Neural cell (in vitro differentiated cells): ENCODE measurements around the gene TSPAN18.

Experiments used
- EZH2 ChIP-seq: fragments of 200-600, 300-800 bp; shearing (Covaris generic), sonication (generic); IDR thresholded peaks from 2 replicates; pipeline ENCODE4 v1.6.1; 2014; ENCODE audit warnings: antibody characterized with exemption, low read length, borderline replicate concordance, mild to moderate bottlenecking; ENCODE audit not compliant: insufficient read depth, poor library complexity, severe bottlenecking
- RAD21 ChIP-seq: fragments of 450-650 bp; conservative IDR thresholded peaks from 2 replicates; pipeline ENCODE4 v1.6.1; 2014; ENCODE audit warnings: antibody characterized with exemption, mild to moderate bottlenecking, moderate library complexity
- TAF1 ChIP-seq: IDR thresholded peaks from 2 replicates; pipeline ENCODE4 v1.6.1; 2012; ENCODE audit warnings: low read depth
- TF ChIP-seq, protein P1 (sequence below): fragments of 450-650 bp; IDR thresholded peaks from 2 replicates; pipeline ENCODE4 v1.5.1; 2014; ENCODE audit warnings: antibody characterized with exemption, mild to moderate bottlenecking, moderate library complexity; ENCODE audit not compliant: poor library complexity, severe bottlenecking

DNA sequence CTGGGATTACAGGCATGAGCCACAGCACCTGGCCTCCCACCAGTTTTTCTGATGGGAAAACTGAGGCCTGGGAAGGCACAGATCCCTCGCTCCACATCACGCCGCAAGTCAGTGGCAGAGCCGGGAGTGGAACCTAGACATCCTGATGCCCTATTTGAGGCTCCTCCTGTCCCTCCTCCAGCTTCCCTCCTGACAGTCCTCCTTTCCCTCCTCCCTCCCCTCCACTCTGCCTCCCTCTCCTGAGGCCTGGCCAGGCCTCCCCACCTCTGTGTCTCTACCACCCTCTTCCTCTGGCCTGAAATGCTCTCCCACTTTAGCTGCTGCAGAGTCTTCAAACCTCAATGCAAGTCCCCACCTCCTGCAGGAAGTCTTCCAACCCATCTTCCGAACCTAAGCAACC lies 237.2 kb downstream of the TSPAN18 start:
- no peak for TF ChIP-seq EZH2
- TF ChIP-seq, protein P1, sequence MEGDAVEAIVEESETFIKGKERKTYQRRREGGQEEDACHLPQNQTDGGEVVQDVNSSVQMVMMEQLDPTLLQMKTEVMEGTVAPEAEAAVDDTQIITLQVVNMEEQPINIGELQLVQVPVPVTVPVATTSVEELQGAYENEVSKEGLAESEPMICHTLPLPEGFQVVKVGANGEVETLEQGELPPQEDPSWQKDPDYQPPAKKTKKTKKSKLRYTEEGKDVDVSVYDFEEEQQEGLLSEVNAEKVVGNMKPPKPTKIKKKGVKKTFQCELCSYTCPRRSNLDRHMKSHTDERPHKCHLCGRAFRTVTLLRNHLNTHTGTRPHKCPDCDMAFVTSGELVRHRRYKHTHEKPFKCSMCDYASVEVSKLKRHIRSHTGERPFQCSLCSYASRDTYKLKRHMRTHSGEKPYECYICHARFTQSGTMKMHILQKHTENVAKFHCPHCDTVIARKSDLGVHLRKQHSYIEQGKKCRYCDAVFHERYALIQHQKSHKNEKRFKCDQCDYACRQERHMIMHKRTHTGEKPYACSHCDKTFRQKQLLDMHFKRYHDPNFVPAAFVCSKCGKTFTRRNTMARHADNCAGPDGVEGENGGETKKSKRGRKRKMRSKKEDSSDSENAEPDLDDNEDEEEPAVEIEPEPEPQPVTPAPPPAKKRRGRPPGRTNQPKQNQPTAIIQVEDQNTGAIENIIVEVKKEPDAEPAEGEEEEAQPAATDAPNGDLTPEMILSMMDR: no peak
- no peak for TF ChIP-seq TAF1
- TF ChIP-seq RAD21: no peak
